Stimulated activated CD4-positive, alpha-beta T cell treated with anti-CD3 and anti-CD28 coated beads, Interleukin-4, amount 100 ng/mL, for 24 hours (primary cell): ENCODE measurements around the gene MEI1.
A peak's percentile ranks its signal among the peaks of the same experiment; 100 is the strongest.
"Not testable (repeated sequence)": the region's sequence is repeated elsewhere in the genome, so short reads cannot be mapped to it uniquely, and the experiment has no call there.

Source experiments
- DNase-seq: peaks from one replicate; pipeline ENCODE4 v3.0.0-alpha.2; 2020

Gene MEI1

GRCh38 chr22:41825376-41825775 lies 126.1 kb downstream of the MEI1 start:
- DNase-seq: no peak

GRCh38 chr22:41826021-41826420 lies 126.7 kb downstream of the MEI1 start:
- no peak for DNase-seq

- DNase-seq: no peak
Observed at GRCh38 chr22:41826430-41827383, 127.4 kb downstream of the MEI1 start.

- DNase-seq: no peak
Observed at GRCh38 chr22:41827671-41828070, 128.4 kb downstream of the MEI1 start.

GRCh38 chr22:41828516-41828915 lies 129.2 kb downstream of the MEI1 start:
- no peak for DNase-seq

- no peak for DNase-seq
Observed at GRCh38 chr22:41830174-41830573, 130.9 kb downstream of the MEI1 start.

- no peak for DNase-seq
Observed at GRCh38 chr22:41831383-41831782, 132.1 kb downstream of the MEI1 start.

- no peak for DNase-seq
Observed at GRCh38 chr22:41831828-41832552, 132.7 kb downstream of the MEI1 start.

- DNase-seq: peak; percentile 99
Observed at GRCh38 chr22:41832553-41833368, 133.5 kb downstream of the MEI1 start, which contains the start of gene SREBF2. SREBF2 (plus strand) TSS chr22:41833105; CDS start chr22:41833271, 166 bp downstream.

GRCh38 chr22:41833369-41834004 lies 134.2 kb downstream of the MEI1 start:
- peak; percentile 49 for DNase-seq

GRCh38 chr22:41834005-41834944 lies 135.0 kb downstream of the MEI1 start:
- DNase-seq: no peak

GRCh38 chr22:41835462-41835861 lies 136.2 kb downstream of the MEI1 start:
- not testable (repeated sequence) for DNase-seq

- DNase-seq: no peak
Observed at GRCh38 chr22:41836551-41836950, 137.2 kb downstream of the MEI1 start.

GRCh38 chr22:41838842-41839618 lies 139.7 kb downstream of the MEI1 start:
- DNase-seq: no peak

- DNase-seq: no peak
Observed at GRCh38 chr22:41840216-41840615, 140.9 kb downstream of the MEI1 start.

GRCh38 chr22:41841085-41841712 lies 141.9 kb downstream of the MEI1 start:
- no peak for DNase-seq

- DNase-seq: peak; percentile 48
Observed at GRCh38 chr22:41842996-41843970, 144.0 kb downstream of the MEI1 start.

GRCh38 chr22:41844036-41844435 lies 144.7 kb downstream of the MEI1 start:
- DNase-seq: no peak

- DNase-seq: no peak
Observed at GRCh38 chr22:41844513-41844912, 145.2 kb downstream of the MEI1 start.
